NAMALWA (cell line): ENCODE data around the gene WBP2NL.
A peak's percentile ranks its signal among the peaks of the same experiment; 100 is the strongest.
"Not testable (repeated sequence)": the region's sequence is repeated elsewhere in the genome, so short reads cannot be mapped to it uniquely, and the experiment has no call there.

Experiments
- DNase-seq: peaks from one replicate; pipeline ENCODE4 v3.0.0-alpha.2; 2015; ENCODE audit warnings: low spot score

Gene WBP2NL

DNA sequence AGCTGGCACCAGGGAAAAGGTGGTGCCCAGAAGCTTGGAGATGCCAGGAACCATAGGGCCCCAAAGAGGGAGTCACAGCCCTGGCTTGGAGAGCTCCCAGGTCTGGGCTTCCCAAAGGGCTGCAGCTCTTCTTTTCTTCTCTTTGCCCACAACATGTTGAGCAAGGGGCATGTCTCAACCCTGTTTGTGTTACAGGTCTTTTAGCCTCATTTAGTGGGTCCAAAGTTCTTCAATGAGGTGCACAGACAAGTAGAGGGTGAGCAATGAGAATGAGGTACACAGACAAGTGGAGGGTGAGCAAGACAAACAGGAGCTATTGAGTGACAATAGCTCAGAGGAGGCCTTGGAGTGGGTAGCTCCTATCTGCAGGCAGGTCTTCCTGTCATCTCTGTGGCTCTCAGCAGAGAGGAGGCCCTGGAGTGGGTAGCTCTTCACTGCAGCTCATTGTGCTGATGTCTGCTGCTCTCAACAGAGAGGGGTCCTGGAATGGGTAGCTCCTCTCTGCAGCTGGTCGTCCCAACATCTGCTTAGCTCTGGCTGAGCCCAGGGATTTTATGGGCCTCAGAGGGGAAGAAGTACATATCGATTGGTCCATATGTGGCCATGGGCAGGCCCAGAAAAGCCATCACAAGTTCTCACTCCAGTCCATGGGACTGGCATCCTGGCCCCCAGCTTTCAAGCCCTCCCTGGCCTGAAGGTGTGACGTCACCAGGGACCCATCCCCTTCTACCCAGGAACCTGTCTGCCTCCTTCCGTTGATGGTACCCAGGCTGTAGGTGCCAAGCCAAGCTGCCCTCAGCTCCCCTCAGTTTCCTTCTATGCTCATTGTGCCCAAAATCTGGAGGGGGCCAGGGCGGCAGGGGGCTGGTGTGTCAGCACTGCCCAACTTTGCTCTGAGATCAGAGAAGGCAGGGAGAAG, 34.9 kb downstream of the WBP2NL start:
- no peak for DNase-seq

- DNase-seq = no peak
Measured at GRCh38 chr22:42035256-42035655, 36.7 kb downstream of the WBP2NL start.

GRCh38 chr22:42039271-42039670, 40.7 kb downstream of the WBP2NL start:
- DNase-seq = no peak

DNA sequence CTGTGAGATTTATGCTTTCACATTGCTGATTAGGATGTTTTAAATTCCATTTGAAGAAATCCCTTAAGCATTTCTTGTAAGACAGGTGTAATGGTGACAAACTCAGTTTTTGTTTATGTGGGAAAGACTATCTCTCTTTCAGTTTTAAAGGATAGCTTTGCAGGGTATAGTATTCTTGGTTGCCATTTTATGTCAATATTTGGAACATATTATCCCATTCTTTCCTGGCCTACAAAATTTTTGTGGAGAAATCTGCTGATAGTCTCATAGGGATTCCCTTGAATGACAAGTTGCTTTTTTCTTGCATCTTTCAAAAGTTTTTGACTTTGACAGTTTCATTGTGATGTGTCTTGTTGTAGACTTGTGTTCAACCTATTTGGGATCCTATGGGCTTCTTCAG, 43.2 kb downstream of the WBP2NL start:
- DNase-seq = no peak

GRCh38 chr22:42050641-42051180, 52.1 kb downstream of the WBP2NL start:
- no peak for DNase-seq

DNA sequence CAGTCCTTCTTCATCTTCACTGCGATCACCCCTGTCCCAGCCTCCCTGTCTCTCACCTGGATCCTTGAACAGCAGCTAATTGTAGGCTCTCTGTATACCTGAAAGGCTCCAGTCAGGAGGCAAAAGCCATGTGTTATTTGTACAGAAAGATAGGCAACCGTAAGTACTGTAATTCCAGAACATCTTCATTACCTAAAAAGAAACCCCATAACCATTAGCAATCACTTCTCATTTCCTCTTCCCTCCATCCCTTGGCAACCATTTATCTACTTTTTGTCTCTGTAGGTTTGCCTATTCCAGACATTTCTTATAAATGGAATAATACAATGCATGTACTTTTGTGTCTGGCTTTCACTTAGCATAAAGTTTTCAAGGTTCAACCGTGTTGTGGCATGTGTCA, 54.2 kb downstream of the WBP2NL start:
- DNase-seq = no peak

- no peak for DNase-seq
Measured at GRCh38 chr22:42056757-42057511, 58.3 kb downstream of the WBP2NL start.

- no peak for DNase-seq
Measured at GRCh38 chr22:42060489-42060888, 61.9 kb downstream of the WBP2NL start.

- DNase-seq = no peak
Measured at GRCh38 chr22:42061041-42061440, 62.5 kb downstream of the WBP2NL start.

- no peak for DNase-seq
Measured at GRCh38 chr22:42062506-42063170, 64.0 kb downstream of the WBP2NL start.

DNA sequence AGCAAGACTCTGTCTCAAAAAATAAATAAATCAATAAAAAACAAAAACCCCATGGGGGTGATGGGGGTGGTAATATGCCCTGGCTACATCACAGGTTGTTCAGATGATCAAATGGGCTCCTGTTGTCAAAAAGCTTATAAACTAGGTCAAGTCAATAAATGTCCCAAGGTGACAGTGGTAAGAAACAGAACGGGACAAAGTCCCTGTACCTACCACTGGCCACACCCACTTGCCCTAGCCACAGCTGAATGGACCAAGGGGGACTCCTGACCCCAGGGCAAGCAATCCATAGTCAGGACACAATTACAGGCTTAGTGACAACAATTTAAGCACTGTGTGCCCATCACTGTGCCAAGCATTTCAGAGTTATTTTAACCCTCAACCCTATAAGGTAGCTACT, 66.0 kb downstream of the WBP2NL start:
- DNase-seq = no peak

DNA sequence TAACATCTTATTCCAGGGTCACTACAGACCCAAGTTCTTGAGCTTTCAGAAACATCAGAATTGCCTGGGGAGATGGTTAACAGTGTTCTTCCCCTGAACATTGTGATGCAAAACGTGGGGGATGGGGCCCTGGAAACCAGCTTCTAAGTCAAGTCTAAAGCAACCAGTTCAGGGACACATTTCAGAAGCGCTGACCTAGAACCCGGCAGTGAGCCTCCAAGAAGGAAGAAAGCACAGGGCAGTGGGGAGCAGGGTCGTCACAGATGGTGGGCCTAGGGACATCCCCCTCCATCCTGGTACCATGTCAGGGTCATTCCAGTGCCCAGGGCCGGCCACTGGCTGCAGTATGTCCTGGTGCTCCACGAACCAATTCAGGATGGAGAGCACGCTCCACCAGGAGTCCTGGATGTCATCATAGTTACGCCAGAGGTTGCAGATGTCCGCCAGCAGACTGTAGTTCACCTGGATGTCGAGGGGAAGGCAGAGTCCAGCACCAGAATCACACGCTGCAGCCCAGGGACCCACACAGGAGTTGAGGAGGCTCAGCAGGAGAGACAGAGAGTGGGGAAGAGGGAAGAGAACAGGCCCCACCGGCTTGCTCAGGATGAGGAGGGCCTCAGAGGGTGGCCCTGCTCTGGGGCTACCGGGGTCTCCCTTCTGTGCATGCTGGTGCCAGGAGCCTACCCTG, 67.0 kb downstream of the WBP2NL start:
- DNase-seq = no peak

GRCh38 chr22:42066126-42066761, 67.7 kb downstream of the WBP2NL start:
- no peak for DNase-seq

DNA sequence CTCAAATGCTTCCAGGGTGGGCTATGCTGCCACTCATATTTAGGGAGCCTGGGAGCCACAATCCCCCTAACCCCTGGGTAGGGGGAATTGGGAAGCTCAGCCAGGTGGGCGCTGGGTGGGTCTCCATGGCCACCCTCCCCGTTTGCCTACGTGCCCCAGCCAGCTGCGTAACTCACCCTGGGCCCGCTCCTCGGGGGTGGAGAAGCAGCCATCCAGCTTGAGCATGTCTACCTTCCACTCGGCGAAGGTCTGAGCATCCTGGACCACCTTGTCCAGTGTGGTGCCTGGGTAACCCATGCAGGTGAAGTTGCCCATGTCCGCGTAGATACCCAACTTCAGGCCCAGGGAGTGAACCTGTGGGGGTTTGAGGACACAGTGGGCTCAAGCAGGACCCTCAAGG, 68.3 kb downstream of the WBP2NL start:
- no peak for DNase-seq

DNA sequence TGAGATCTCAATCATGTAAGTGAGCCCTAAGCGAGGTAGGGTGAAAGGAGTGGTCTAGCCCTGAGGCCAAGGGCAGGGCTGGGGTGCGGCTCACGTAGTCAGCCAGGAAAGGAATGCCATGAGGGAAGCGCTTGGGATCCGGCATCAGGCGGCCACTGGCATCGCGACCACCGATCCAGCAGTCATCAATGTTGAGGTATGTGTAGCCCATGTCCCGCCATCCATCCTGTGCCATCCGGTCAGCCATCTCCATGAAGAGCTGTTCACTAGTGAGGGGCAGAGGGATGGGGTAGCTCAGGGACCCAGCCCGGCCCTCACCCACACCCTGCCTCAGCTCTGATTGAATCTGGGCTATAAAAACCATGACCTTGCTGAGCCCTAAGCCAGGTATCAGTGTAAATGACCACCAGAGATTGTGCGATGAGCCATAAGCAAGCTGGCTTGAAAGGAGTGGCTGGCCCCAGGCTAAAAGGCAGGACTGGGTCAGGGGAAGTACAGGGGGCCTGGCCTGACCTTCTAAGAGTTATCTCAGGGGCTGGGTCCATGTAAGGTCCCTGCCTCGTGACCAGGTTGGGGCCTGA, 69.2 kb downstream of the WBP2NL start:
- no peak for DNase-seq

GRCh38 chr22:42068291-42068690, 69.7 kb downstream of the WBP2NL start:
- DNase-seq = no peak

GRCh38 chr22:42069801-42070516, 71.4 kb downstream of the WBP2NL start:
- DNase-seq = no peak

DNA sequence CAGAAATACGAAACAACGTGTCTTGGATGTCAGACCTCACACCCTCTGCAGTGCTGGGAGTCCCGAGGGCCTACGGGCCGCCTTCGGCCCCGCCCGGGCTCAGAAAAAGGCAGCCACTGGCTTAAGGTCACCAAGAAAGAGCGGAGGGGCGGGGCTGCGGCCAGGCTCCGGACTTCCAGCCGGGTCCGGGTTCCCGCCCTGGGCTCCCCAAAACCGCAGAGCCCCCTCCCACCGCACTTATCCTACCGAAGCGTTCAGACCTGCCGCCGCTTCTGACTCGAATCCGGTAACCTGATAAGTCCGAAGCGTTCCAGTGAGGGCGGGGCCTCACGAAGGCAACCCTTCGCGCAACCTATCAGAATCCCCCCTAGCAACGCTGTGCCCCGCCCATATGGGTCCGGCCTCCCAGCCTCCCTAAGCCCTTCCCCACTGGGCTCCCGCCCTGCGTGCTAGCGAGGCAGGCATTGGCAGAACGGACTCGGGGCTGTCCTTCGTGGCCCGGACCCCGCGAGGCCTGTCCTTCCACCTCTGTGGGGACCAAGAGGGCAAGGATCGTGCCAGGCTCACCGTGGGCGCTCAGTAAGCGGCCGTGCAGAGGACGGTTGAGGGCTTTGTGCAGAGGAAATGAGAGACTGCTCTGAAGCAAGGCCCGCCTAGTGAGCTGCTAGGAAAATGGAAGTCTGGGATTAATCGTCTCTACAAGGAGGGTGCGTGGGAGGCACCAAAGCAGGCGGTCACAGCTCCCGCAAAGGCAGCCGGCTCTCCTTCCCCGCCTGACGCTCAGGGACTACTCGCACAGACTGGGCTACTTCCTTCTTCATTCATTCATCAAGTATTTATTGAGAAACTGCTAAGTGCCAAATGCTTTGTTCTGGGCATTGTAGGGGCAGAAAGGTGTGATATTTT, 72.2 kb downstream of the WBP2NL start, which contains the start of gene NAGA:
Gene NAGA, minus strand, starts transcription at position 296 of the 906 bp plus-strand sequence. CDS start 515 bp downstream, outside the sequence.
- peak; percentile 97 for DNase-seq

DNA sequence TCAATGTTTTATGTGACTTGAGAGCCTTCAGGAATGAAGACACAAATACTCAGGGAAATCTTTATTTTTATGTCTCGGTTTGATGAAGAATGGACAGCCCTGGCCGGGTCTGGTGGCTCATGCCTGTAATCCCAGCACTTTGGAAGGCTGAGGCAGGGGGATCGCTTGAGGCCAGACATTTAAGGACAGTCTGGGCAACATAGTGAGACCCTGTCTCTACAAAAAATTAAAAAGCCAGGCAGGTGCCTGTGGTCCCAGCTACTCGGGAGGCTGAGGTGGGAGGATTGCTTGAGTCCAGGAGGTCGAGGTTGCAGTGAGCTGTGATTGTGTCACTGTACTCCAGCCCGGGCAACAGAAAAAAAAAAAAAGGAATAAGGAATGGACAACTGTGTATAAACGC, 72.9 kb downstream of the WBP2NL start:
- DNase-seq = not testable (repeated sequence)
